HG02943 (cell line): ENCODE measurements around the gene TEX2.
"Not testable (repeated sequence)": the region's sequence is repeated elsewhere in the genome, so short reads cannot be mapped to it uniquely, and the experiment has no call there.

Experiments
- ATAC-seq: cut with Tn5 transposase; IDR thresholded peaks from one replicate; pipeline ENCODE4 v1.9.1; 2021; ENCODE audit warnings: mild to moderate bottlenecking, low read depth, moderate library complexity; ENCODE audit not compliant: unreplicated experiment

Gene TEX2

GRCh38 chr17:64216338-64217248 is 46.5 kb downstream of the TEX2 start:
- no peak for ATAC-seq

GRCh38 chr17:64216000-64216337 is 47.1 kb downstream of the TEX2 start:
- ATAC-seq = no peak

- no peak for ATAC-seq
Observed at GRCh38 chr17:64214950-64215349, 48.1 kb downstream of the TEX2 start.

- no peak for ATAC-seq
Observed at GRCh38 chr17:64213995-64214811, 48.9 kb downstream of the TEX2 start.

- no peak for ATAC-seq
Observed at GRCh38 chr17:64212122-64212521, 50.9 kb downstream of the TEX2 start.

- ATAC-seq = no peak
Observed at GRCh38 chr17:64209983-64210382, 53.1 kb downstream of the TEX2 start.

- ATAC-seq = no peak
Observed at GRCh38 chr17:64209356-64209941, 53.6 kb downstream of the TEX2 start.

GRCh38 chr17:64208656-64209055 is 54.4 kb downstream of the TEX2 start:
- ATAC-seq = not testable (repeated sequence)

- no peak for ATAC-seq
Observed at GRCh38 chr17:64205804-64206203, 57.3 kb downstream of the TEX2 start.

GRCh38 chr17:64203630-64204029 is 59.4 kb downstream of the TEX2 start:
- ATAC-seq = no peak

- ATAC-seq = no peak
Observed at GRCh38 chr17:64202683-64203344, 60.2 kb downstream of the TEX2 start.

GRCh38 chr17:64200080-64201032 is 62.7 kb downstream of the TEX2 start:
- no peak for ATAC-seq

GRCh38 chr17:64198331-64199090 is 64.5 kb downstream of the TEX2 start:
- no peak for ATAC-seq

GRCh38 chr17:64196601-64197000 is 66.5 kb downstream of the TEX2 start:
- ATAC-seq = no peak

- no peak for ATAC-seq
Observed at GRCh38 chr17:64193561-64193960, 69.5 kb downstream of the TEX2 start.

- no peak for ATAC-seq
Observed at GRCh38 chr17:64192589-64192988, 70.5 kb downstream of the TEX2 start.

GRCh38 chr17:64190472-64190871 is 72.6 kb downstream of the TEX2 start:
- no peak for ATAC-seq

- ATAC-seq = no peak
Observed at GRCh38 chr17:64188088-64188487, 75.0 kb downstream of the TEX2 start.
